K562 (cell line): Measurements from ENCODE around the gene SSH3. TPM values are rescaled to one million over a fixed set of nuclear protein-coding genes. Genes with fewer than 3 reads are reported as not detected.

Source experiments
- ATAC-seq: fragments of 200-7000 bp; cut with Tn5 transposase; 3 replicates; pipeline ENCODE4 v1.9.1; 2020; ENCODE audit warnings: moderate library complexity
- BruUV-seq: library from RNA; stranded (reverse); fragments of 400-500 nt; replicated peaks from 2 replicates; lab custom pipeline; 2021; lab: Mats Ljungman, UMichigan
- CTCF ChIA-PET: fragments of 300-600 bp; formaldehyde crosslinking; extraction: SDS; loops from one replicate; lab custom pipeline; 2021; ENCODE audit warnings: low intra/inter-chr PET ratio; lab: Yijun Ruan, JAX
- POLR2A ChIA-PET: fragments of 300-600, 350-650 bp; sonication (Branson Sonifier 250); formaldehyde crosslinking; extraction: SDS; loops from one replicate; lab custom pipeline; 2021; ENCODE audit warnings: antibody characterized with exemption, inconsistent platforms; lab: Yijun Ruan, JAX
- DNase-seq, 4 experiments: peaks; one replicate each; pipeline versions ENCODE4 v3.0.0 to v3.0.0-alpha.2; 2011 to 2018; ENCODE audit warnings: low spot score in 3 of 4, mixed read lengths in 3 of 4; ENCODE audit errors: extremely low read depth in 1 of 4
- FAIRE-seq: peaks from 2 replicates; lab custom pipeline; 2011; peaks lifted over from hg19 to GRCh38; lab: Jason Lieb, UNC
- H2AFZ ChIP-seq: 2 replicates; pipeline ENCODE4 v1.6.0; 2011; ENCODE audit warnings: low read depth, low read length, control low read depth, inconsistent platforms
- H3K27ac ChIP-seq: fragments of 200-600 bp; 3 replicates; pipeline ENCODE4 v1.8.0; 2011; ENCODE audit warnings: low read depth, mild to moderate bottlenecking, control low read depth, inconsistent platforms, low read length, moderate library complexity, mixed read lengths; ENCODE audit errors: extremely low read depth
- H3K27me3 ChIP-seq, 2 experiments: fragments of 300-600 bp in 1 of 2; 2 replicates in 1 of 2; 3 replicates in 1 of 2; pipeline versions ENCODE4 v1.6.0 to v1.8.0; 2011; ENCODE audit warnings: inconsistent platforms in 2 of 2, low read length in 2 of 2, mild to moderate bottlenecking in 1 of 2, mixed read lengths in 1 of 2, moderate library complexity in 1 of 2; ENCODE audit not compliant: control insufficient read depth in 2 of 2, insufficient read depth in 2 of 2
- H3K36me3 ChIP-seq: fragments of 300-600 bp; 3 replicates; pipeline ENCODE4 v1.8.0; 2011; ENCODE audit warnings: mild to moderate bottlenecking, low read length, inconsistent platforms; ENCODE audit not compliant: control insufficient read depth, insufficient read depth
- H3K4me1 ChIP-seq, 2 experiments: fragments of 200-600 bp in 1 of 2; replicated peaks in 1 of 2; 2 replicates in 1 of 2; 3 replicates in 1 of 2; pipeline versions ENCODE4 v1.5.1 to v1.8.0; 2011; ENCODE audit warnings: inconsistent platforms in 2 of 2, low read length in 2 of 2, mild to moderate bottlenecking in 1 of 2, mixed read lengths in 1 of 2, moderate library complexity in 1 of 2; ENCODE audit not compliant: control insufficient read depth in 2 of 2, insufficient read depth in 2 of 2
- H3K4me2 ChIP-seq: 2 replicates; pipeline ENCODE4 v1.6.1; 2011; ENCODE audit warnings: low read length, control low read depth, inconsistent platforms, mixed read lengths; ENCODE audit not compliant: insufficient read depth
- H3K4me3 ChIP-seq: fragments of 200-600 bp; sonication (generic), shearing (Covaris generic); 2 replicates; pipeline ENCODE4 v1.5.1; 2016; ENCODE audit warnings: control low read depth, inconsistent platforms
- H3K79me2 ChIP-seq: fragments of 200-600 bp; 3 replicates; pipeline ENCODE4 v1.8.0; 2011; ENCODE audit warnings: low read length, inconsistent platforms; ENCODE audit not compliant: control insufficient read depth, insufficient read depth
- H3K9ac ChIP-seq, 2 experiments: 2 replicates each; pipeline versions ENCODE4 v1.6.0 to v1.6.1; 2011; ENCODE audit warnings: low read depth in 2 of 2, low read length in 2 of 2, control low read depth in 1 of 2, inconsistent platforms in 1 of 2, mild to moderate bottlenecking in 1 of 2, mixed read lengths in 1 of 2; ENCODE audit not compliant: insufficient read depth in 1 of 2
- H3K9me1 ChIP-seq: one replicate; pipeline ENCODE4 v1.6.0; 2011; ENCODE audit warnings: inconsistent platforms, mild to moderate bottlenecking, low read length, moderate library complexity; ENCODE audit not compliant: control insufficient read depth, insufficient read depth
- H3K9me3 ChIP-seq: replicated peaks from 2 replicates; pipeline ENCODE4 v1.5.1; 2011; ENCODE audit warnings: low read depth, low read length, inconsistent platforms; ENCODE audit not compliant: control insufficient read depth, insufficient read depth
- H4K20me1 ChIP-seq: replicated peaks from 2 replicates; pipeline ENCODE4 v1.6.1; 2011; ENCODE audit warnings: low read length, inconsistent platforms, mixed read lengths; ENCODE audit not compliant: control insufficient read depth, insufficient read depth
- NONO ChIP-seq, 2 experiments: fragments of 200-400 bp in 1 of 2; fragments of 450-650 bp in 1 of 2; formaldehyde crosslinking in 1 of 2; IDR thresholded peaks; 2 replicates each; pipeline ENCODE4 v1.6.1; 2017; ENCODE audit warnings: low read depth in 2 of 2, mild to moderate bottlenecking in 2 of 2, moderate library complexity in 2 of 2, low read length in 1 of 2
- PPARD ChIP-seq: fragments of 250-450 bp; sonication (Bioruptor Pico); IDR thresholded peaks from 2 replicates; pipeline ENCODE4 v1.8.0; 2022; ENCODE audit warnings: inconsistent platforms, mild to moderate bottlenecking, moderate library complexity
- ZNF592 ChIP-seq: fragments of 450-650 bp; IDR thresholded peaks from 2 replicates; pipeline ENCODE4 v1.6.1; 2017; ENCODE audit warnings: antibody characterized with exemption, mild to moderate bottlenecking
- ZNF76 ChIP-seq: fragments of 250-450 bp; sonication (Bioruptor Pico); IDR thresholded peaks from 2 replicates; pipeline ENCODE4 v1.4.0; 2020; ENCODE audit warnings: mild to moderate bottlenecking, moderate library complexity, borderline replicate concordance
- WGBS: fragments of 100-300 bp; shearing (Covaris generic); methylation state at CpG from one replicate; pipeline ENCODE4 v1.1.6; 2016; ENCODE audit warnings: low coverage, mixed read lengths; ENCODE audit not compliant: insufficient coverage; ENCODE audit errors: missing lambda C conversion rate; 5-methylcytosine and 5-hydroxymethylcytosine counted together
- in situ Hi-C: fragments of 300-500 bp; cut with MboI; formaldehyde crosslinking; loops from 4 replicates; pipeline ENCODE4 v1.15.0; 2018; ENCODE audit warnings: inconsistent platforms, mixed read lengths
- intact Hi-C: fragments of 100-400 bp; cut with micrococcal nuclease; formaldehyde crosslinking; loops from 2 replicates; pipeline ENCODE4 v1.14.2; 2022
- polyA plus RNA-seq, 8 experiments: library from polyadenylated mRNA; depleted of rRNA in 4 of 8; stranded (reverse) in 5 of 8; unstranded in 3 of 8; fragments of >200 nt; fragmentation: Nextera tagmentation in 2 of 8; fragmentation: Illumina TruSeq in 1 of 8; extraction: Ambion mirVana in 2 of 8; extraction: Trizol in 1 of 8; gene quantifications; 2 replicates each; pipeline versions ENCODE4 v1.2.1 to v1.2.3, GENCODE V29; 2011 to 2014; ENCODE audit warnings: inconsistent platforms in 1 of 8, missing spikeins in 1 of 8
- total RNA-seq, 7 experiments: library from RNA; depleted of rRNA in 6 of 7; stranded (reverse); fragments of >200 nt in 6 of 7; fragmentation: Illumina TruSeq in 2 of 7; extraction: Trizol in 2 of 7; gene quantifications; 2 replicates each; pipeline versions ENCODE4 v1.2.1 to v1.2.3, GENCODE V29; 2011 to 2021; ENCODE audit warnings: low replicate concordance in 1 of 7

Gene SSH3
- total and polyA plus RNA-seq, 9 of the 15 experiments (the other 6 are each of a cell fraction or from before 2014, with no cell fraction given), result 0.07 to 1.0 (median 0.24) TPM; not detected in 3

- Histone ChIP-seq H3K9me3 (no peaks in the 10 kb centered on the region), H3K9me1 (no peaks in the 10 kb centered on the region), H2AFZ (no peak overlapping the region), H3K9ac (peak overlapping the region in 1 of 2 experiments; percentile 43; a peak in 2 of 4 replicates), H3K4me2 (no peak overlapping the region), H3K4me1 (peaks cover 27 to 67% of the 10 kb centered on the region in 2 experiments), H3K27me3 (no peaks in the 10 kb centered on the region), H3K27ac (no peak overlapping the region), H3K36me3 (peaks cover 92% of the 10 kb centered on the region; the same call in 2 of the 3 replicates), H3K79me2 (peaks cover 40% of the 10 kb centered on the region), H3K4me3 (no peak overlapping the region), H4K20me1 (no peaks in the 10 kb centered on the region)
- no peak for ATAC-seq
- WGBS, result 82% methylated on average over 13 of the region's 13 CpGs
- intact Hi-C loops (no loop called here), in situ Hi-C loops (no loop called here)
- POLR2A ChIA-PET, result interaction anchor here (0.6 kb wide), 1 partner anchor 187 kb away, joined by 3 read pairs; no protein-coding TSS in a partner anchor
- TF ChIP-seq NONO (IDR thresholded peaks at IDR 0.05; ENCODE audit: low read depth in 2 of 2, low read length in 1 of 2) (no peak), PPARD (CRISPR knock-in tag) (no peak), ZNF76 (CRISPR knock-in tag) (no peak), ZNF592 (no peak)
- FAIRE-seq, result no peak
- no TSS peak for BruUV-seq
- CTCF ChIA-PET, result no interaction called here
- no peak for DNase-seq
These were observed 23.0 kb upstream of the SSH3 start for GRCh38 chr11:67280341-67280787.
